ENCODE data around the gene CRELD1. TPM values are rescaled to one million over a fixed set of nuclear protein-coding genes. Genes with fewer than 3 reads are reported as not detected.

The CRELD1 gene, protein sequence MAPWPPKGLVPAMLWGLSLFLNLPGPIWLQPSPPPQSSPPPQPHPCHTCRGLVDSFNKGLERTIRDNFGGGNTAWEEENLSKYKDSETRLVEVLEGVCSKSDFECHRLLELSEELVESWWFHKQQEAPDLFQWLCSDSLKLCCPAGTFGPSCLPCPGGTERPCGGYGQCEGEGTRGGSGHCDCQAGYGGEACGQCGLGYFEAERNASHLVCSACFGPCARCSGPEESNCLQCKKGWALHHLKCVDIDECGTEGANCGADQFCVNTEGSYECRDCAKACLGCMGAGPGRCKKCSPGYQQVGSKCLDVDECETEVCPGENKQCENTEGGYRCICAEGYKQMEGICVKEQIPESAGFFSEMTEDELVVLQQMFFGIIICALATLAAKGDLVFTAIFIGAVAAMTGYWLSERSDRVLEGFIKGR
- 12.6 and 13.0 TPM in 2 replicates for polyA plus RNA-seq (2013)

DNA sequence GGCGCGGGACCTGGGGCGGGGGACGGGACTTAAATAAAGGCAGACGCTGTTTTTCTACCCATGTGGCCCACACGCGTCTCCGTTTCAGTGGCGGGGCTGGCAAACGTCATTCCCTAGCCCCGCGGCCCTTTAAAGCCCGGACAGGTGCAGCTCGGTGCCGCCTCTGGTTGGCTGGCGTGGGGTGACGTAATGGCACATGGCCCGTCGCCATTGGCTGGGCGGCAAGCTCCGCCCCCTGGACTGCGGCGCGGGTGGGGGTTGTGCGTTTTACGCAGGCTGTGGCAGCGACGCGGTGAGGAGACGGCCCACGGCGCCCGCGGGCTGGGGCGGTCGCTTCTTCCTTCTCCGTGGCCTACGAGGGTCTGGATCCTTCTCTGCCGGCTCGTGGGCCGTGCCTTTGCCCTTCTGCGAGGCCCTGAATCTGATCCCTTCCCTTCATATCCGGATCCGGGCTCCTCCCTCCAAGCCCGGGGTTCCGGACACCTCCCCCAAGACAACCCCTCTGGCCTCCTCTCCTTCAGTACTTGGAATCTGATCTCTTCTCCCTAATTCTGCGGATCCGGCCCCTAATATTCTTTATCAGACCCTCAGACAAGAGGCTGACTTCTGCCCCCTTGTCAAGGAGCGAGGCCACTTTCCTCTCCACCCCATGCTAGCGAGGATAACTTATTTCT is at the start of gene CRELD1:
Gene CRELD1, plus strand, starts transcription at position 274 of the 674 bp plus-strand sequence. CDS start 605 bp downstream, outside the sequence.
- peak within 1 kb of the TSS; percentile 58 for H2BK5ac ChIP-seq (ENCODE audit: low read depth, low read length, poor library complexity)
- H4K8ac ChIP-seq (ENCODE audit: low read depth, low read length), result peak within 1 kb of the TSS; percentile 80
- peak within 1 kb of the TSS; percentile 79 for H3K9ac ChIP-seq (ENCODE audit: low read length)
- WGBS (ENCODE audit: extremely low coverage, insufficient coverage, insufficient read length), result no CpG with 5 or more reads among the region's 50 CpGs
- H3K4me1 ChIP-seq (ENCODE audit: control insufficient read depth in 1 of 2, insufficient read depth in 2 of 2, low read length in 2 of 2), result peaks cover 8 to 12% of the 10 kb centered on the region in 2 experiments
- peak within 1 kb of the TSS; percentile 45 for H3K18ac ChIP-seq (ENCODE audit: low read length)
- H2AFZ ChIP-seq (ENCODE audit: insufficient read depth, low read length, poor library complexity), result peak within 1 kb of the TSS; percentile 89
- H2BK12ac ChIP-seq (ENCODE audit: low read length), result peak within 1 kb of the TSS; percentile 37
- H3K4ac ChIP-seq (ENCODE audit: low read depth, low read length), result peak within 1 kb of the TSS; percentile 39
- peaks cover 4% of the 10 kb centered on the region for H3K79me2 ChIP-seq (ENCODE audit: control insufficient read depth, insufficient read depth, low read length, poor library complexity)
- H3K9me3 ChIP-seq (ENCODE audit: insufficient read depth, low read depth, low read length), result no peaks in the 10 kb centered on the region
- H3K27me3 ChIP-seq (ENCODE audit: insufficient read depth, low read length), result no peaks in the 10 kb centered on the region
- H3K4me3 ChIP-seq (ENCODE audit: low read depth, low read length), result peak within 1 kb of the TSS; percentile 84
- H3K36me3 ChIP-seq (ENCODE audit: control insufficient read depth in 1 of 2, insufficient read depth in 2 of 2, low read length in 2 of 2), result peaks cover 5 to 11% of the 10 kb centered on the region in 2 experiments
- peak within 1 kb of the TSS; percentile 61 for H3K27ac ChIP-seq (ENCODE audit: low read depth, low read length)
- H2BK120ac ChIP-seq (ENCODE audit: insufficient read depth, low read length, poor library complexity), result peak within 1 kb of the TSS; percentile 18
- H3K79me1 ChIP-seq (ENCODE audit: low read length), result peaks cover 9% of the 10 kb centered on the region
- no peak within 1 kb of the TSS for H3K23ac ChIP-seq (ENCODE audit: low read length)
- peak within 1 kb of the TSS; percentile 75 for H2AK5ac ChIP-seq (ENCODE audit: low read length)
- H3K14ac ChIP-seq (ENCODE audit: low read length), result peak within 1 kb of the TSS; percentile 83
- peak within 1 kb of the TSS; percentile 78 for H4K12ac ChIP-seq (ENCODE audit: low read depth, low read length)
- H4K91ac ChIP-seq (ENCODE audit: low read depth, low read length), result peak within 1 kb of the TSS; percentile 48
- peak; percentile 92 to 96 for DNase-seq
- H3K4me2 ChIP-seq (ENCODE audit: low read length), result peak within 1 kb of the TSS; percentile 99

DNA sequence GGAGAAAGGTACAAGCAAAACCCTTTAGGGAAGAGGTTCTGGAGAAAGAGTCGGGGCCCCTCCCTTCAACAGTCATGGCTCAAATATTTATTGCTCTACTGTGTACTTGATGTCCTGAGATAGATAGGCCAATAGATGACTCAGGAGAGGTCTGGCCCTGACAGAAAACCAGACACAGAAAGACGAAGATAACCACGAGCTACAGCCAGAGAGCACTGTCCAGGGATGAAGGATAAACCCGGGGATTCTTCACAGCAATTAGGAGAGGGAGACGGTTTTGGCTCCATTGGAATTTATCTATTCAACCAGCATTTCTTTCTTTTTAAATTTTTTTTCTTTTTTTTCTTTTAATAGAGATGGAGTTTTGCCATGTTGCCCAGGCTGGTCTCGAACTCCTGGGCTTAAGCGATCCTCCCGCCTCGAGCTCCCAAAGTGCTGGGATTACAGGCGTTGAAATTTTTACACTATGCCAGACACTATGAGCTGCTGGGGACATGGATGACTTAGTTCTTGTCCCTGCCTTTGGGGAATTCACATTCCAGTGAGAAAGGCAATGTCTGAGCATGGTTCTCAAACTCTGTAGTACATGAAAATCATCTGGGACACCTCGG is 49.0 kb upstream of the CRELD1 start:
- no peak overlapping the region for H2AK5ac ChIP-seq (ENCODE audit: low read length)
- H3K4me3 ChIP-seq (ENCODE audit: low read depth, low read length), result no peak overlapping the region
- peaks cover 0 to 6% of the 10 kb centered on the region in 2 experiments for H3K4me1 ChIP-seq (ENCODE audit: control insufficient read depth in 1 of 2, insufficient read depth in 2 of 2, low read length in 2 of 2)
- peak overlapping the region; percentile 65 for H4K91ac ChIP-seq (ENCODE audit: low read depth, low read length)
- no peak overlapping the region for H3K4me2 ChIP-seq (ENCODE audit: low read length)
- H3K4ac ChIP-seq (ENCODE audit: low read depth, low read length), result peak overlapping the region; percentile 53
- H3K79me2 ChIP-seq (ENCODE audit: control insufficient read depth, insufficient read depth, low read length, poor library complexity), result no peaks in the 10 kb centered on the region
- no peak overlapping the region for H3K9ac ChIP-seq (ENCODE audit: low read length)
- H3K23ac ChIP-seq (ENCODE audit: low read length), result no peak overlapping the region
- no peak overlapping the region for H3K18ac ChIP-seq (ENCODE audit: low read length)
- H3K9me3 ChIP-seq (ENCODE audit: insufficient read depth, low read depth, low read length), result no peaks in the 10 kb centered on the region
- H3K27ac ChIP-seq (ENCODE audit: low read depth, low read length), result peak overlapping the region; percentile 92
- H3K27me3 ChIP-seq (ENCODE audit: insufficient read depth, low read length), result no peaks in the 10 kb centered on the region
- H2BK5ac ChIP-seq (ENCODE audit: low read depth, low read length, poor library complexity), result peak overlapping the region; percentile 80
- H3K79me1 ChIP-seq (ENCODE audit: low read length), result peaks cover 9% of the 10 kb centered on the region
- H2BK120ac ChIP-seq (ENCODE audit: insufficient read depth, low read length, poor library complexity), result peak overlapping the region; percentile 63
- no CpG with 5 or more reads among the region's 11 CpGs for WGBS (ENCODE audit: extremely low coverage, insufficient coverage, insufficient read length)
- peak; percentile 75 to 87 for DNase-seq
- H3K36me3 ChIP-seq (ENCODE audit: control insufficient read depth in 1 of 2, insufficient read depth in 2 of 2, low read length in 2 of 2), result no peaks in the 10 kb centered on the region
- H3K14ac ChIP-seq (ENCODE audit: low read length), result no peak overlapping the region
- no peak overlapping the region for H2AFZ ChIP-seq (ENCODE audit: insufficient read depth, low read length, poor library complexity)
- H2BK12ac ChIP-seq (ENCODE audit: low read length), result peak overlapping the region; percentile 63
- H4K12ac ChIP-seq (ENCODE audit: low read depth, low read length), result no peak overlapping the region
- peak overlapping the region; percentile 33 for H4K8ac ChIP-seq (ENCODE audit: low read depth, low read length)

DNA sequence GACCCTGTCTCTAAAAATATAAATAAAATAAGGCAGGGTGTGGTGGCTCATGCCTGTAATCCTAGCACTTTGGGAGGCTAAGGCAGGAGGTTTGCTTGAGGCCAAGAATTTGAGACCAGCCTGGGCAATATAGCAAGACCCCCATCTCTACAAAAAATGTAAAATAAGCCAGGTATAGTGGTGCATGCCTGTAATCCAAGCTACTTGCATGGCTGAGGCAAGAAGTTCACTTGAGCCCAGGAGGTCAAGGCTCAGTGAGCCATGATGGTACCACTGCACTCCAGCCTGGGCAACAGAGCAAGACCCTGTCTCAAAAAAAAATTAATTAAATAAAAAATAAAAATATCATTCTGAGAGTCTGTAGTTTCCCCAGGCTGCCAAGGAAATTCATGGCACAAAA is 47.3 kb upstream of the CRELD1 start:
- Histone ChIP-seq H3K18ac (ENCODE audit: low read length) (no peak overlapping the region), H3K4ac (ENCODE audit: low read depth, low read length) (no peak overlapping the region), H2AK5ac (ENCODE audit: low read length) (no peak overlapping the region), H3K27ac (ENCODE audit: low read depth, low read length) (no peak overlapping the region), H2BK5ac (ENCODE audit: low read depth, low read length, poor library complexity) (no peak overlapping the region), H4K91ac (ENCODE audit: low read depth, low read length) (peak overlapping the region; percentile 45), H3K36me3 (ENCODE audit: control insufficient read depth in 1 of 2, insufficient read depth in 2 of 2, low read length in 2 of 2) (no peaks in the 10 kb centered on the region), H2AFZ (ENCODE audit: insufficient read depth, low read length, poor library complexity) (no peak overlapping the region), H4K12ac (ENCODE audit: low read depth, low read length) (no peak overlapping the region), H2BK12ac (ENCODE audit: low read length) (peak overlapping the region; percentile 79), H3K79me1 (ENCODE audit: low read length) (peaks cover 15% of the 10 kb centered on the region), H3K4me1 (ENCODE audit: control insufficient read depth in 1 of 2, insufficient read depth in 2 of 2, low read length in 2 of 2) (peaks cover 0 to 6% of the 10 kb centered on the region in 2 experiments), H3K4me3 (ENCODE audit: low read depth, low read length) (no peak overlapping the region), H3K79me2 (ENCODE audit: control insufficient read depth, insufficient read depth, low read length, poor library complexity) (peaks cover 5% of the 10 kb centered on the region), H3K9ac (ENCODE audit: low read length) (no peak overlapping the region), H3K23ac (ENCODE audit: low read length) (no peak overlapping the region), H3K27me3 (ENCODE audit: insufficient read depth, low read length) (no peaks in the 10 kb centered on the region), H3K14ac (ENCODE audit: low read length) (no peak overlapping the region), H2BK120ac (ENCODE audit: insufficient read depth, low read length, poor library complexity) (no peak overlapping the region), H4K8ac (ENCODE audit: low read depth, low read length) (no peak overlapping the region), H3K9me3 (ENCODE audit: insufficient read depth, low read depth, low read length) (no peaks in the 10 kb centered on the region), H3K4me2 (ENCODE audit: low read length) (no peak overlapping the region)
- DNase-seq, result no peak

DNA sequence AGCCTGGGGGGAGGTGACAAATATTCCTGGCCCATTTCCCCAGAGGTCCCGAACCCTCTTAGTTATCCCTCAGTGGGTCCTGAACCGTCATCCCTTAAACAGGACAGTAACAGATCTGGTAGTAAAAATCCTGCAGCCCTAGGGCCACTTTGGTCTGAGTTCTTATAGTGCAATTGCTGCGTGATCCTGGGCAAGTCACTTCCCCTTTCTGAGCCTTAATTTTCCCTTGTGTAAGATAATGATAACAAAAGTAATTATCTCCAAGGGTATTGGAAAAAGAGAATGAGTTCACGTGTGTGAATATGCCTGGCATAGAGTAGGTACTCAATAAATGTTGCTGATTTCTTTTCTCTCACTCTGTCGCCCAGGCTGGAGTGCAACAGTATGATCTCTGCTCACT is 46.2 kb upstream of the CRELD1 start:
- H4K12ac ChIP-seq (ENCODE audit: low read depth, low read length), result no peak overlapping the region

More for the DNA sequence above, 46.2 kb upstream of the CRELD1 start:
- no peak overlapping the region for H3K4me2 ChIP-seq (ENCODE audit: low read length)
- no peak for DNase-seq
- H3K79me1 ChIP-seq (ENCODE audit: low read length), result peaks cover 15% of the 10 kb centered on the region
- no peak overlapping the region for H4K91ac ChIP-seq (ENCODE audit: low read depth, low read length)
- no peak overlapping the region for H2BK12ac ChIP-seq (ENCODE audit: low read length)
- WGBS (ENCODE audit: extremely low coverage, insufficient coverage, insufficient read length), result no CpG with 5 or more reads among the region's 5 CpGs
- peaks cover 0 to 1% of the 10 kb centered on the region in 2 experiments for H3K36me3 ChIP-seq (ENCODE audit: control insufficient read depth in 1 of 2, insufficient read depth in 2 of 2, low read length in 2 of 2)
- no peak overlapping the region for H2BK5ac ChIP-seq (ENCODE audit: low read depth, low read length, poor library complexity)
- no peak overlapping the region for H2AFZ ChIP-seq (ENCODE audit: insufficient read depth, low read length, poor library complexity)
- H3K9ac ChIP-seq (ENCODE audit: low read length), result no peak overlapping the region
- no peak overlapping the region for H3K4me3 ChIP-seq (ENCODE audit: low read depth, low read length)
- H3K14ac ChIP-seq (ENCODE audit: low read length), result no peak overlapping the region
- H3K4me1 ChIP-seq (ENCODE audit: control insufficient read depth in 1 of 2, insufficient read depth in 2 of 2, low read length in 2 of 2), result peaks cover 0 to 6% of the 10 kb centered on the region in 2 experiments
- no peak overlapping the region for H3K4ac ChIP-seq (ENCODE audit: low read depth, low read length)
- H3K9me3 ChIP-seq (ENCODE audit: insufficient read depth, low read depth, low read length), result no peaks in the 10 kb centered on the region
- H2AK5ac ChIP-seq (ENCODE audit: low read length), result no peak overlapping the region
- H3K79me2 ChIP-seq (ENCODE audit: control insufficient read depth, insufficient read depth, low read length, poor library complexity), result peaks cover 5% of the 10 kb centered on the region
- no peak overlapping the region for H2BK120ac ChIP-seq (ENCODE audit: insufficient read depth, low read length, poor library complexity)
- H3K23ac ChIP-seq (ENCODE audit: low read length), result no peak overlapping the region
- no peak overlapping the region for H4K8ac ChIP-seq (ENCODE audit: low read depth, low read length)
- H3K27me3 ChIP-seq (ENCODE audit: insufficient read depth, low read length), result no peaks in the 10 kb centered on the region
- no peak overlapping the region for H3K27ac ChIP-seq (ENCODE audit: low read depth, low read length)
- no peak overlapping the region for H3K18ac ChIP-seq (ENCODE audit: low read length)
